Ovary (tissue), 9 donors: ENCODE data around the gene TTC28. TPM values are rescaled to one million over a fixed set of nuclear protein-coding genes. Genes with fewer than 3 reads are reported as not detected.
A peak's percentile ranks its signal among the peaks of the same experiment; 100 is the strongest.

Experiments
- DNase-seq, 5 donors: peaks; one replicate each; pipeline ENCODE4 v3.0.0-alpha.2; 2019 to 2020
- H3K27ac ChIP-seq, 2 donors: fragments of 200-600 bp; one replicate each; pipeline versions ENCODE4 v1.5.1 to v1.8.0; 2019 to 2022
- H3K27me3 ChIP-seq: fragments of 200-600 bp; one replicate; pipeline ENCODE4 v1.8.0; 2022
- H3K36me3 ChIP-seq: fragments of 200-600 bp; sonication (generic); one replicate; pipeline ENCODE4 v1.5.1; 2019
- H3K4me1 ChIP-seq: one replicate; pipeline ENCODE4 v1.8.1; 2013; ENCODE audit warnings: mild to moderate bottlenecking, moderate library complexity; ENCODE audit not compliant: insufficient read depth
- H3K4me3 ChIP-seq: fragments of 200-600 bp; sonication (generic); one replicate; pipeline ENCODE4 v1.5.1; 2017
- H3K9me3 ChIP-seq, 2 donors: fragments of 200-600 bp in 1 of 2; sonication (generic) in 1 of 2; one replicate each; pipeline versions ENCODE4 v1.5.1 to v1.8.1; 2013 to 2019; ENCODE audit warnings: mild to moderate bottlenecking in 1 of 2, moderate library complexity in 1 of 2
- CTCF ChIP-seq, 3 donors: fragments of 450-650 bp in 2 of 3; fragments of 200-600 bp in 1 of 3; IDR thresholded peaks; one replicate each; pipeline versions ENCODE4 v1.5.1 to v1.8.0; 2016 to 2022; ENCODE audit warnings: antibody characterized with exemption in 3 of 3, mild to moderate bottlenecking in 1 of 3
- EP300 ChIP-seq: sonication (generic); formaldehyde crosslinking; IDR thresholded peaks from one replicate; pipeline ENCODE4 v1.6.1; 2017; ENCODE audit warnings: antibody characterized with exemption
- POLR2A ChIP-seq: fragments of 450-650 bp; IDR thresholded peaks from one replicate; pipeline ENCODE4 v1.6.1; 2017; ENCODE audit warnings: antibody characterized with exemption, mild to moderate bottlenecking, moderate library complexity
- WGBS, 3 donors: extraction: QIAGEN DNeasy Blood & Tissue Kit in 1 of 3; methylation state at CpG; one replicate each; pipeline versions ENCODE4 v1.1.5 to v1.1.7; 2013 to 2017; 5-methylcytosine and 5-hydroxymethylcytosine counted together
- intact Hi-C, 4 donors: fragments of 100-400 bp; cut with DNase I; formaldehyde crosslinking; loops; one replicate each; pipeline versions ENCODE4 v1.11.0 to v1.15.1; 2022 to 2023
- polyA plus RNA-seq, 2 donors: library from polyadenylated mRNA; stranded (reverse); fragments of 200-250 nt in 1 of 2; fragments of 350-450 nt in 1 of 2; fragmentation: Illumina TruSeq in 1 of 2; extraction: RNeasy Lipid Tissue Mini Kit (QIAGEN cat#74804) in 1 of 2; gene quantifications; one replicate each; pipeline ENCODE4 v1.2.3, GENCODE V29; 2013 to 2014
- total RNA-seq, 7 donors: library from RNA; depleted of rRNA in 2 of 7; stranded (reverse); fragments of >200 nt in 2 of 7; fragmentation: NEBNext Ultra II Directional in 3 of 7; extraction: Animal tissue kit (Norgen Biotek cat#: 25700) in 3 of 7; gene quantifications; one replicate each; pipeline versions ENCODE4 v1.1.0 to v1.2.4, GENCODE V29; 2016 to 2023
- donor health status: DM: no; HTN: no; CAD: no; lungs with moderate emphysema.
- donor health status: DM: no; HTN: no; CAD: no.
- donor health status: Bipolar disorder and iron deficiency.
- donor health status: DM: yes; HTN: yes; CAD: no.
- donor health status: DM: no; HTN: no; CAD: no.
- donor health status: DM: yes; HTN: yes; CAD: no.

Gene TTC28
- total and polyA plus RNA-seq, 9 donors = 16.7 to 127 (median 72.9) TPM

- Histone ChIP-seq H3K36me3 (no peaks in the 10 kb centered on the region), H3K4me1 (no peaks in the 10 kb centered on the region), H3K9me3 (no peaks in the 10 kb centered on the region), H3K27ac (no peak overlapping the region), H3K27me3 (no peaks in the 10 kb centered on the region), H3K4me3 (no peak overlapping the region)
- TF ChIP-seq CTCF (IDR thresholded peaks at IDR 0.05) (peak; percentile 42 to 87 (median 79)), EP300 (no peak)
- intact Hi-C loops = loop anchor here (2.0 to 5.0 kb wide), 4 partner anchors 543 to 576 kb away; no protein-coding TSS in a partner anchor
- 23 to 27% (median 24%) methylated on average over 4 of the region's 4 CpGs for WGBS, 3 donors
- DNase-seq = no peak
Measured at GRCh38 chr22:28594797-28595462, 84.7 kb downstream of the TTC28 start.

- intact Hi-C loops = loop anchor here in 3 of 4 donors (2.0 to 5.0 kb wide), 3 partner anchors 543 to 575 kb away; no protein-coding TSS in a partner anchor
- H3K36me3 ChIP-seq = no peaks in the 10 kb centered on the region
- H3K4me3 ChIP-seq = no peak overlapping the region
- H3K4me1 ChIP-seq = no peaks in the 10 kb centered on the region
- H3K9me3 ChIP-seq = no peaks in the 10 kb centered on the region
- H3K27ac ChIP-seq = no peak overlapping the region
- WGBS, 3 donors = 47 to 53% (median 47%) methylated on average over 2 of the region's 2 CpGs
- no peak for DNase-seq
- H3K27me3 ChIP-seq = no peaks in the 10 kb centered on the region
- TF ChIP-seq POLR2A (no peak), CTCF (IDR thresholded peaks at IDR 0.05) (no peak), EP300 (no peak)
Measured at GRCh38 chr22:28594076-28594796, 85.4 kb downstream of the TTC28 start.

- no peak for DNase-seq
- intact Hi-C loops = loop anchor here in 2 of 4 donors (5.0 kb wide), 1 partner anchor 571 kb away; no protein-coding TSS in a partner anchor
- H3K4me3 ChIP-seq = no peak overlapping the region
- no peaks in the 10 kb centered on the region for H3K27me3 ChIP-seq
- H3K9me3 ChIP-seq = no peaks in the 10 kb centered on the region
- no peaks in the 10 kb centered on the region for H3K36me3 ChIP-seq
- H3K27ac ChIP-seq = no peak overlapping the region
- TF ChIP-seq EP300 = no peak
- TF ChIP-seq POLR2A = no peak
- no peak for TF ChIP-seq CTCF (IDR thresholded peaks at IDR 0.05)
- H3K4me1 ChIP-seq = no peaks in the 10 kb centered on the region
- 90 to 94% (median 94%) methylated on average over 3 of the region's 3 CpGs for WGBS, 3 donors
Measured at GRCh38 chr22:28593299-28593698, 86.3 kb downstream of the TTC28 start.

DNA sequence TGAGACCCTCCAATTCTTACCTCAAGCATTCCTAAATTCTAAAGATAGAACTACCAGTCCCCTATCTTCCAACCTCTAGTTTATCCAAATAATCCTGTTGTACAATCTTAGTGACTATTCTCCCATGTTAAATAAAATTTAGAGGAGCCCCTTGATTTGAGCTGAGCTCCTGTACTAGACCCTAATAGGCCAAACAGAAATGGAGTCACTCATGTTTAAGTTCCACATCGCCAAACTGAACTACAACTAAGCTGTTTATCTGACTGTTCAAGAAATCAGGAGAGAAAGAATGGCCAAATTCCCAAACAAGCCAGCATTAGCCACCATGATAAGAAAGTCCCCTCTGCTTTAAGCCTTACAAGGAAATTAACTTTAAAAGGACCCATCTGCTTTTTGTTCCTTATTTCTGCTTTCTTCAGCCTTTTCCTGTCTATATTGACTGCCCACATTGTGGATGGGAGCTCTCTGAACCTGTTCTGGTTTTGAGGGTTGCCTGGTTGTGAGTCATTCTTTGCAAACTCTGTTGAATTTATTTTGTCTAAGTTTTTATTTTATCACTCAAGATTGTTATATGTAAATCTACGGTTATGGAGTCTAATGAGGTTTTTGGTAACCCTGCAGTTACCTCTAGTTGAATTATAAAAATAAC, 90.4 kb downstream of the TTC28 start:
- H3K9me3 ChIP-seq = no peaks in the 10 kb centered on the region
- no peaks in the 10 kb centered on the region for H3K36me3 ChIP-seq
- no peaks in the 10 kb centered on the region for H3K4me1 ChIP-seq
- H3K4me3 ChIP-seq = no peak overlapping the region
- 34 to 69% (median 46%) methylated on average over 2 of the region's 2 CpGs for WGBS, 3 donors
- no peak overlapping the region for H3K27ac ChIP-seq
- no peaks in the 10 kb centered on the region for H3K27me3 ChIP-seq
- no peak for DNase-seq
- no peak for TF ChIP-seq CTCF (IDR thresholded peaks at IDR 0.05)
- TF ChIP-seq EP300 = no peak
- TF ChIP-seq POLR2A = no peak
- intact Hi-C loops = loop anchor here in 1 of 4 donors (10.0 kb wide), 1 partner anchor 564 kb away; no protein-coding TSS in a partner anchor
